ENCODE data around the gene TUBA1C. TPM values are rescaled to one million over a fixed set of nuclear protein-coding genes. Genes with fewer than 3 reads are reported as not detected.
"Not testable (repeated sequence)": the region's sequence is repeated elsewhere in the genome, so short reads cannot be mapped to it uniquely, and the experiment has no call there.

Gene TUBA1C
- total RNA-seq, 4 donors from 2014 or later, result 45.5 to 142 (median 55.1) TPM

GRCh38 chr12:49298160-49298559 is 33.3 kb downstream of the TUBA1C start:
- Histone ChIP-seq H3K27ac (no peak overlapping the region), H3K27me3 (peaks cover 0 to 75% of the 10 kb centered on the region in 2 donors), H3K9me3 (no peaks in the 10 kb centered on the region), H3K36me3 (no peaks in the 10 kb centered on the region), H3K4me1 (peaks cover 0 to 38% (median 16%) of the 10 kb centered on the region in 4 donors), H3K4me3 (no peak overlapping the region)
- 52 to 58% methylated on average over 5 of the region's 6 CpGs for WGBS, 2 donors
- no peak for DNase-seq (ENCODE audit: low spot score in 2 of 2)
- no peak for TF ChIP-seq CTCF (IDR thresholded peaks at IDR 0.05)
- no peak for TF ChIP-seq EP300 (IDR thresholded peaks at IDR 0.05)
- TF ChIP-seq POLR2A (IDR thresholded peaks at IDR 0.05), result no peak

GRCh38 chr12:49301760-49302159 is 36.9 kb downstream of the TUBA1C start:
- peaks cover 0 to 48% of the 10 kb centered on the region in 2 donors for H3K27me3 ChIP-seq

DNA sequence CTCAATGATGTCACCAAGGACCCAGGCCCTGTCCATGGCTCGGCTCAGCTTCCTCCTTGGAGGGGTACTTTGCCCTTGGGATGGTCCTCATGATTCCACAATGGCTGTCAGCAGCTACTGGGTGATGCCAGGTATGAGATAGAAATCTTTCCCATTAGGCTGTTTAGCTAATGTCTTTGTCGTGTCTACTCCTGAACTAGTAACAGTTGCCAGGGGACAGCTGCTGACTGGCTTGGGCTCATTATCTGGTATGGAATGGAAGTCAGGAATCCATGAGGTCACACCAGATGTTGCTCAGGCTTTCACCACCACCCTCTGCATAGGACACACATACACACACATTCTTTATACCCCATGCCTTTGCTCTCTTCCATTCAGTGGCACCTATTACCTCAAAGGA is 39.3 kb downstream of the TUBA1C start:
- Histone ChIP-seq H3K27ac (no peak overlapping the region), H3K4me3 (no peak overlapping the region), H3K4me1 (no peaks in the 10 kb centered on the region), H3K27me3 (peaks cover 0 to 33% of the 10 kb centered on the region in 2 donors), H3K36me3 (no peaks in the 10 kb centered on the region), H3K9me3 (no peaks in the 10 kb centered on the region)
- no peak for TF ChIP-seq POLR2A (IDR thresholded peaks at IDR 0.05)
- TF ChIP-seq EP300 (IDR thresholded peaks at IDR 0.05), result no peak
- TF ChIP-seq CTCF (IDR thresholded peaks at IDR 0.05), result no peak
- DNase-seq (ENCODE audit: low spot score in 2 of 2), result no peak
- 67 to 72% methylated on average over 2 of the region's 2 CpGs for WGBS, 2 donors

More at GRCh38 chr12:49301760-49302159, 36.9 kb downstream of the TUBA1C start:
- WGBS, 2 donors, result 71 to 72% methylated on average over 4 of the region's 4 CpGs
- DNase-seq (ENCODE audit: low spot score in 2 of 2), result no peak
- H3K4me3 ChIP-seq, result no peak overlapping the region
- H3K36me3 ChIP-seq, result no peaks in the 10 kb centered on the region
- H3K4me1 ChIP-seq, result peaks cover 0 to 12% (median 8%) of the 10 kb centered on the region in 4 donors
- H3K27ac ChIP-seq, result no peak overlapping the region
- H3K9me3 ChIP-seq, result no peaks in the 10 kb centered on the region
- no peak for TF ChIP-seq POLR2A (IDR thresholded peaks at IDR 0.05)
- no peak for TF ChIP-seq EP300 (IDR thresholded peaks at IDR 0.05)
- no peak for TF ChIP-seq CTCF (IDR thresholded peaks at IDR 0.05)

- Histone ChIP-seq H3K4me1 (no peaks in the 10 kb centered on the region), H3K36me3 (no peaks in the 10 kb centered on the region), H3K4me3 (no peak overlapping the region), H3K27me3 (peaks cover 0 to 25% of the 10 kb centered on the region in 2 donors), H3K27ac (no peak overlapping the region), H3K9me3 (no peaks in the 10 kb centered on the region)
- TF ChIP-seq CTCF (IDR thresholded peaks at IDR 0.05) (no peak), EP300 (IDR thresholded peaks at IDR 0.05) (no peak), POLR2A (IDR thresholded peaks at IDR 0.05) (no peak)
- 78 to 79% methylated on average over 6 of the region's 6 CpGs for WGBS, 2 donors
- no peak for DNase-seq (ENCODE audit: low spot score in 2 of 2)
Observed at GRCh38 chr12:49305762-49306510, 41.1 kb downstream of the TUBA1C start.

- Histone ChIP-seq H3K4me3 (no peak overlapping the region), H3K9me3 (no peaks in the 10 kb centered on the region), H3K27me3 (peaks cover 0 to 17% of the 10 kb centered on the region in 2 donors), H3K4me1 (no peaks in the 10 kb centered on the region), H3K36me3 (no peaks in the 10 kb centered on the region), H3K27ac (no peak overlapping the region)
- 82 to 88% methylated on average over 7 of the region's 7 CpGs for WGBS, 2 donors
- no peak for DNase-seq (ENCODE audit: low spot score in 2 of 2)
- no peak for TF ChIP-seq EP300 (IDR thresholded peaks at IDR 0.05)
- TF ChIP-seq CTCF (IDR thresholded peaks at IDR 0.05), result no peak
- TF ChIP-seq POLR2A (IDR thresholded peaks at IDR 0.05), result no peak
Observed at GRCh38 chr12:49309386-49309785, 44.5 kb downstream of the TUBA1C start.

GRCh38 chr12:49310451-49311000 is 45.6 kb downstream of the TUBA1C start:
- WGBS, 2 donors, result 73 to 83% methylated on average over 2 to 3 of the region's 3 CpGs
- not testable (repeated sequence) for H3K27ac ChIP-seq; H3K4me1 ChIP-seq; H3K9me3 ChIP-seq; H3K4me3 ChIP-seq; H3K36me3 ChIP-seq; DNase-seq (ENCODE audit: low spot score in 2 of 2)
- peaks cover 0 to 17% of the 10 kb centered on the region in 2 donors for H3K27me3 ChIP-seq
